Stimulated activated CD4-positive, alpha-beta T cell treated with anti-CD3 and anti-CD28 coated beads, Interleukin-2, amount 100 ng/mL, for 24 hours (primary cell): ENCODE results near the gene TMEM117.
"Not testable (repeated sequence)": the region's sequence is repeated elsewhere in the genome, so short reads cannot be mapped to it uniquely, and the experiment has no call there.

Experiments
- DNase-seq, 2 donors: peaks; one replicate each; pipeline ENCODE4 v3.0.0-alpha.2; 2020

Gene TMEM117

DNA sequence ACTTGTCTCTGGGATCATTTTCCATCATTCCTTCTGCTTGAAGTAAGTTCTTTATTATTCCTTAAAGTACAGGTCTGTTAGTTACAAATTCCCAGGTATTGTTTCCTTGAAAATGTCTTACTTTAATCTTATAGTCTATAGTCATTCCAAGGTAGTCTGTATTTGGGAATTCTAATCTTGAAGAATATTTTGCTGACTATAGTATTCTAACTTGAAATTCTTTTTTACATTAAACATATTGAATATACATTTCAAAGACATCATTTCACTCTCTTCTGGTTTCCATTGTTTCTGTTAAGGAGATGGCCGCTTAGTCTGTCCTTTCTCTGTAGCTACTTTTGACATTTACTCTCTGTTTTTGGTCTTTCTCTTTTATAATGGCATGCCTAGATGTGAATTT is 399.8 kb downstream of the TMEM117 start:
- DNase-seq: no peak

- no peak for DNase-seq
These were observed 404.3 kb downstream of the TMEM117 start for GRCh38 chr12:44240186-44240585.

DNA sequence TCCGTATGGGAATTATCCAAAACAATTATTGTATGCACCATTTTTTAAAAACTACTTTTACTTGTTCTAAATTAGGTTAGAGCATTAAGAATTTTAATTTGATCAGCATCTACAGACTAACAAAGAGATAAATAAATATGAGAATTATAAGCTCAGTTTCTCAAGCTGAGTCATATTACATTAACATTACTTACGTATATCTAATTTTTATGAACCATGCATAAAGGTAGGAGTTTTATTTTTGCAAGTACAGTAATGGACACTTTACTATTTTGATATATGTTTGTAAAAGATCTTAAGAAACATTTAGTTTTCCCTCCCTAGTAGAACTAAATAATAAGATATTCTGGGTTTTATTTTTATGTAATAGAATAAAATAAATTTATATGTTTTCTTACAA is 410.1 kb downstream of the TMEM117 start:
- DNase-seq: no peak

GRCh38 chr12:44246482-44247105 is 410.7 kb downstream of the TMEM117 start:
- DNase-seq: no peak

GRCh38 chr12:44247588-44247987 is 411.7 kb downstream of the TMEM117 start:
- DNase-seq: no peak

- DNase-seq: no peak
These were observed 412.6 kb downstream of the TMEM117 start for GRCh38 chr12:44248436-44248835.

DNA sequence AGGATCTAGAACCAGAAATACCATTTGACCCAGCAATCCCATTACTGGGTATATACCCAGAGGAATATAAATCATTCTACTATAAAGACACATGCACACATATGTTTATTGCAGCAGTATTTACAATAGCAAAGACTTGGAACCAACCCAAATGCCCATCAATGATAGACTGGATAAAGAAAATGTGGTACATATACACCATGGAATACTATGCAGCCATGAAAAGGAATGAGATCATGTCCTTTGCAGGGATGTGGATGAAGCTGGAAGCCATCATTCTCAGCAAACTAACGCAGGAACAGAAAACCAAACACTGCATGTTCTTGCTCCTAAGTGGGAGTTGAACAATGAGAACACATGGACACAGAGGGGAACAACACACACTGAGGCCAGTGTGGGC is 414.6 kb downstream of the TMEM117 start:
- DNase-seq: not testable (repeated sequence)

- no peak for DNase-seq
These were observed 417.5 kb downstream of the TMEM117 start for GRCh38 chr12:44253338-44253856.

DNA sequence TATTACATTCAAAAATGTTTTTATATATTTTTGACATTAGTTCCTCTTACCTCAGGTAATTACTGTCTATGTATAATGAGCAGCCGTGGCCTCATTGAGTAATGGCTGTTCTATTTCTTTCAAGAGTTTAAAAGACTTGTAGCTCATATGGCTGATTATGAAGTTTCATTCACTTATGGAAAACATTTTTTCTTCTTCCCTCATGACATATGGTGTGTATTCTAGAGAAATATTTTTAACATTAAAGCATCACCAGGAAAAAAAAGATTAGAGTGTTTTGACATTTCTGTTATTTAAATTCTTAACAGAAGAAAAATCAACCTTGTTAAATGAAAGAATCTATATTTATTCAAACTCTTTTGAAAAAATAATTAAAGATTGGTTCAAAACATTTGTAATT is 422.4 kb downstream of the TMEM117 start:
- DNase-seq: no peak

DNA sequence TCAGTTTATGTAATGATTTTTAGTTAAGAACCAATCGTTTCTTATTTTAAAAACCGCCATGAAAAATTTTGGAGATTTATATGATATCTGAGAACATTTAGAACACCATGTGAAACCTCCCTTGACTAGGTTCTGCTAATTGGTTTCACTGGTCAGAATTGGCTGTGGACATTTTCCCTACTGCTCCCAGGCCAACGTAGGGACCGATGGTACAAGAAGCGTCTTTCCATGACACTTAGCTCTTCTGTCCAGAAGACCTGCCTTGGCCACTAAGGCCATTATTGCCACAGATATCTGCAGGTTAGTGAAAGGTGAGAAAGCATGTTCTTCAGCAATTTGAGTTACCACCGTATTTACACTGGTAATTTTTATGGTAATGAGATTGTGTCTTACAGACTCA is 424.0 kb downstream of the TMEM117 start:
- DNase-seq: no peak

GRCh38 chr12:44260581-44260980 is 424.7 kb downstream of the TMEM117 start:
- no peak for DNase-seq

- DNase-seq: no peak
These were observed 449.6 kb downstream of the TMEM117 start for GRCh38 chr12:44285321-44285960.

DNA sequence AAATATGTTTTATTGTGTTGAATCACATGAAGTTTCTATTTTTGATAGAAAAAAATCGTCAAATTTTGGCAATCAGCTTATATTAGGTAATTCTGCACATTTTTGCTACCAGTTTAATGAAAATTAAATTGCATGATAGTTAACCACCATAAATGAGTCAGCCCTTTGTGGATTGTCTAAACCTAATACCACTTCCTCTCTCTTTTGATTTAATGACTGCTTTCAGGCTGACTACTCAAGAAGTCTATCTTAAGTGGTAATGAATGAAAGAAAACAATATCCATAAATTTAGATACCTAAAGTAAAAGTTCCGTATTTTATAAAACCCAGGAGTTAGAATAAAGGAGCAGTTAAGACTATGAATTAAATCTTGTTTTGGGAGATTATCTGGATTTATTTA is 450.5 kb downstream of the TMEM117 start:
- DNase-seq: no peak

DNA sequence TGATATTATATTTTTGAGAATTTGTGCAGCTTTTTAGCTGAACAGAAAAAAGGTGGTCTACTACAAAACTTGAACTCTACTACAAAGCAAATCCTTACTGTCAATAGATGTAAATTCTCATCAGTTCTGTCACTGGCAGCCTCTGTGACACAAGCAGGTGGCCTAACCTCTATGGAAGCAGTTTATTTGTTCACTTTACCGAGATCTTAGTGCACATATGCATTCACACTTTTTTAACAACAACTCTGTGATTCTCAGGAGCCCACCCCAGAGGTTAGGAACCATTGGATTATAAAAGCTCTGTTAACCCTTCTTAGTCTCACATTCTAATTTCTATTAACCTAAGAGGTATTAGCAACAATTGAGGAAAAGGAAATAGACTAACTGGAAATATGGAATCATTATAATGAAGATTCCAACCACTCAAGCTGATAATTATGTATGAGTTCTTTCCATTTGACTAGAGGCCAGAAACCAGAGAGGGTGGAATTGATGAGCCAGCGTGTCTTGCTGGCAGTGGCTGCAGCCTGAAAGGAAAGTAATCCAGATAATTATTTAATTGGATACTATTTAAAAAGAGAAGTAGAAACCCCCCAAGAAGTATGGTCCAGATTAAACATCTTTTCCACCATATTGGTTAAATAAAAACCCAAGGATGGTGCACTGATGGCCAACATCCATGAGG is 451.1 kb downstream of the TMEM117 start:
- DNase-seq: no peak

DNA sequence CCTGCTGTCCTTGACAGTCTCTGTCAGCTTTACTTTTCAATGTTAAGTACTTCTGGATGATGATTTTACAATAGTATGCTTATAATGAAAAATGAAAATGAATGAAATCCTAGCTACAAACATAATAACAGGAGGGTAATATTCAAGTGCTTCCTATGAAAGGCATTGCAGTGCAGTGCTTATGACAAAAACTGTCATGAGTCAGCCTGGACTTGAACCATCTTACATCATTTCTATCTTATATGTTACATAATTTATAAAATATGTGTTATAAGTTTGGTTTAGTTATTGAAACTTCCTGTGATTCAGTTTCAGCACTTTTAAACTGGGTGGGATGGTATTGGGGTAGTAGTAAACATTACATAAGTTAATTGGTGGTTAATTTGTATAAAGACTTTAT is 451.7 kb downstream of the TMEM117 start:
- DNase-seq: no peak

DNA sequence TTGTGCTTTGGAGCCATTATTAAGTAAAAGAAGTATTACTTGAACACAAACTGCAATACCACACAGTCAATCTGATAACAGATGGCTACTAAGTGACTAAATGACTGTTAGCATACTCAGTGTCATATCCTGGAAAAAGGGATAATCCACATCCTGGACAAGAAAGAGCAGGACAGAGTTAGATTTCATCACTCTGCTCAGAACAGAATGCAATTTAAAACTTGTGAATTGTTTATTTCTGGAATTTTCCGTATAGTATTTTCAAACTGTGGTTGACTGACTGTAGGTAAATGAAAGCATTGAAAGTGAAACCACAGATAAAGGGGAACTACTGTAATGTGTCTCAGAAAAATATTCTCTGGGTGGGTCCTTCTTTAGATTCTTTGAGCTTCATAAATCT is 458.8 kb downstream of the TMEM117 start:
- no peak for DNase-seq

DNA sequence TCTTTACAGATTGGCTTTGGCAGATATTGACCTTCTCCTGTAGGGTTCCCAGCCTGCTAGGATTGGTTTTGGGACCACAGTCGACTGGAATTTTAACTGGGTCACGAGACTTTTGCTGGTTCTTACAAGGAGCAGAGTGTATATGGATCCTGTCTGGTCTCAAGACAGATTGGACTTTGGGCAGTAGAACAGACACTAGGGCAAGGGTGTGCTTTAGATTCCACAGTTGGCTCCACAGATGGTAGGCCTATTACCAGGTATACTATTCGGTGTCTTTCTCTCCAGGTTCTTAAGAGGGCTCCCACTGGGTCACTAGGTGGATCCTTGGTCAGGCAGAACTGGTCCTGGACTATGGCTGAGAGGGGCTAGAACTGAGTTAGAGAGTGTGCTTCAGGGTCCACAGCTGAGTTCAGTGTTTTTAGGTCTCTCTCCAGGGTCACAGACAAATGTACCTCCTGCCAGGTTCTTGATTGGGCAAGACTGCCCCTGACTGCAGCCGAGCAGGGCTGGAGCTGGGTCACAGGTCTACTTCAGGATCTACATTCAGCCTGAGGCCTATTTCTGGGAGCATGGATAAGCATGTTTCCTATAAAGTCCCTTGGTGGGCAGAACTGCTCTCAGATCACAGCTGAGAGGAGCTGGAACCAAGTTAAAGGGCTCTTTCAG is 460.2 kb downstream of the TMEM117 start:
- DNase-seq: no peak

- no peak for DNase-seq
These were observed 460.8 kb downstream of the TMEM117 start for GRCh38 chr12:44296624-44297197.

DNA sequence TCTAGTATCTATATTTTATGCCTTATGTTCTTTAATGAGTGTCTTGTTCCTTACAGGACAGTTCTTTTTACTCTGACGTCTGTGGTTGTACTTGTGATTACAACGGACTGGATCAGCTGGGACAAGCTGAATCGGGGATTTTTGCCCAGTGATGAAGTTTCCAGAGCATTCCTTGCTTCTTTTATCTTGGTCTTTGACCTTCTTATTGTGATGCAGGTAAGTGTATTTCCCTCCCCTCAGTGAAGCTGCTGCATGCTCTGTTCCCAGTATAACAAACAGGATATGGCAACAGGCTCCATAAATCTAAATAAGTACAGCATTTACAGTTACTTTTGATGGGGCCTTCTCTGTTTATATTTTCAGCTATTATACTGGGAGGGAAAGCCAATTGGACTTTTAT is 463.6 kb downstream of the TMEM117 start:
- DNase-seq: no peak

DNA sequence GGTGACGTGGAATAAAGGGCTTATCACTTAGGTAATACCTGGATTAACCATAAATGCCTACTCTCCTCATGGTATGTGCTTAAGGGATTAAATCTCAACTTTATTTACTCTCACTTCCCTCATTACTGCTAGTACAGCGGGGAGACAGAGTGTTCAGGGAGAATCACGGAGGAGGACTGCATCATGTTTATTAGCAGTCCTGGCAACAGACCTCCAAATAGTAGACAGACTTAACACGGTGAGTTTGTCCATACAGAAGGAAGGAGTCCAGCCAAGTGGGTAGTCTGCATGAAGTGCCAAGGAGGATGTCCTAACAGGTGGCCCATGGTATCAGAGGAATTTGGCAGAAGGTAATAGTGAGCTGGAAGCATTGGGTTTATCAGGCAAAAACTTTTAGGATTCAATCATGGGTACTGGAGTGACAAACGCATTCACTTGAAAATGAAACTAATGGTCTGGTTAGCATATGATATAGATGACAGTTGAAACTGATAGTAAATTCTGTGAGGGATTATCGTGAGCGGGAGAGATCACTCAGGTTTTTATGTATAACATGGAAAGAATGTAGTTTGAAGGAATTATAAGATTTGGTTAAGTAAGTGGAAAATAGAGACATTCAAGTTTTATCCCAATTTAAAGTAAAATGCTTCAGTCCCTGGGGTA is 471.8 kb downstream of the TMEM117 start:
- no peak for DNase-seq

DNA sequence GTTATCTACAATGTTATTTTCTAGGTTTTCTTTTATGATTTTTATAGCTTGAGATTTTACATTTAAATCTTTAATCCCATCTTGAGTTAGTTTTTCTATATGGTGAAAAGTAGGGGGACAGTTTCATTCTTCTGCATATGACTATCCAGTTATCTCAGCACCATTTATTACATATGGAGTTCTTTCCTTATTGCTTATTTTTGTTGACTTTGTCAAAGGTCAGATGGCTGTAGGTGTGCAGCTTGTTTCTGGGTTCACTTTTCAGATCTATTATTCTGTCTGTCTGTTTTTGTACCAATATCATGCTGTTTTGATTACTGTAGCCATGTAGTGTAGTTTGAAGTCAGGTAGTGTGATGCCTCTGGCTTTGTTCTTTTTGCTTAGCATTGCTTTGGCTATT is 477.3 kb downstream of the TMEM117 start:
- DNase-seq: no peak

GRCh38 chr12:44314007-44314500 is 478.2 kb downstream of the TMEM117 start:
- no peak for DNase-seq
